IMR-90 (cell line): ENCODE data around the gene RASL11A.

ENCODE experiments used
- CEBPB ChIP-seq: IDR thresholded peaks from 2 replicates; pipeline ENCODE4 v1.6.1; 2012; ENCODE audit warnings: low read depth, low read length, improper control_type of control experiment
- CTCF ChIP-seq: conservative IDR thresholded peaks from 2 replicates; pipeline ENCODE4 v1.5.1; 2012; ENCODE audit warnings: mild to moderate bottlenecking, low read depth, low read length, improper control_type of control experiment
- POLR2A ChIP-seq: IDR thresholded peaks from 2 replicates; pipeline ENCODE4 v1.6.1; 2012; ENCODE audit warnings: mild to moderate bottlenecking, low read depth, low read length
- RFX5 ChIP-seq: IDR thresholded peaks from 2 replicates; pipeline ENCODE4 v1.8.0; 2012; ENCODE audit warnings: low read depth, mild to moderate bottlenecking, low read length, moderate library complexity
- SMC3 ChIP-seq: fragments of 150-350 bp; IDR thresholded peaks from 2 replicates; pipeline ENCODE4 v1.6.1; 2016; ENCODE audit warnings: low read depth, mild to moderate bottlenecking, antibody characterized with exemption, low read length, moderate library complexity

GRCh38 chr13:27236478-27236877 lies 34.2 kb upstream of the RASL11A start:
- no peak for TF ChIP-seq POLR2A
- no peak for TF ChIP-seq CTCF
- TF ChIP-seq SMC3 = no peak
- no peak for TF ChIP-seq CEBPB
- TF ChIP-seq RFX5 = no peak
